WI38 (cell line): ENCODE data around the gene SHROOM3.

Experiments
- H3K4me3 ChIP-seq: 2 replicates; pipeline ENCODE4 v1.5.1; 2011; ENCODE audit warnings: low read depth, mild to moderate bottlenecking, control low read depth, low read length
- CTCF ChIP-seq: IDR thresholded peaks from 2 replicates; pipeline ENCODE4 v1.5.1; 2012; ENCODE audit warnings: low read depth, mild to moderate bottlenecking, control low read depth, low read length

The SHROOM3 gene

DNA sequence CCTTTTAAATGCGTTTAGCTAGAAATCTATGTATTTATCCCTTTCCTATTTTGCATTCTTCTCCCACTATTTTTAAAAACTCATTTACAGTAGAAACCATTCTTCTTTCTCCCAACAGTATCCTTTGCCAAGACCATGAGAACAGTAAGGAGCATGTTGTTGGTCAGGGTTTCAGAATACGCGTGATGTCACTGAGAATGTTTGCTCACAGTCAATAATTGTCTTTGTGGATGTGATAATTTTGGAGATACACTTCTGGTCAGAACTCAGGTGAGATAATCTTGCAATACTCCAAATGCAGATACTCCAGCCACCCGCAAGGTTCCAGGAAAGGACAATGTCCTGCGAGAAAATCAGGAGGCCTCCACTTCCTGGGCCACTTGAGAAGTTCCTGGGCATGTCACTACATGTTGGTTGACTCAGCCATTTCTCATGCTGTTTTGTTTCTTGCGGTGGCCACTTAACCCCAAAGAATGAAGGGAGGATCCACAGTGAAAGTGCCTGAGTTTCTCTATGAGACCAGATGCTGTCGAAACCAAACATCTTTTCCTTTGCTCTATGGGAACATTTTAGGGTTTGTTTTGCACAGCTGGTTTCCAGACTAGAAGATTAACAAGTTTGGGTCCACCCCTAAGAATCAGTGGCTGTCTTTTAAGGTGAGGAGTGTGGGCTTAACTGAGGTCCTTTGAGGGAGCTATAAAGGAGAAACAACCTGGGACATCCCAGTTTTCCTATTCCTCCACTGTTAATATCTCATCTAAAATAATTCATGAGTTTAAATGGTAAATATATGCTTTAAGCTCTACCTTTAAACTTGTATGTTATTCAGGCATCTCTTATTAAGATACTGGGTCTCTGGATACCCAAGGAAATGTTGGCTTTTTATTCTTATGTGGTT lies 346.9 kb downstream of the SHROOM3 start:
- peak overlapping the region; percentile 28 for H3K4me3 ChIP-seq
- TF ChIP-seq CTCF, result no peak

DNA sequence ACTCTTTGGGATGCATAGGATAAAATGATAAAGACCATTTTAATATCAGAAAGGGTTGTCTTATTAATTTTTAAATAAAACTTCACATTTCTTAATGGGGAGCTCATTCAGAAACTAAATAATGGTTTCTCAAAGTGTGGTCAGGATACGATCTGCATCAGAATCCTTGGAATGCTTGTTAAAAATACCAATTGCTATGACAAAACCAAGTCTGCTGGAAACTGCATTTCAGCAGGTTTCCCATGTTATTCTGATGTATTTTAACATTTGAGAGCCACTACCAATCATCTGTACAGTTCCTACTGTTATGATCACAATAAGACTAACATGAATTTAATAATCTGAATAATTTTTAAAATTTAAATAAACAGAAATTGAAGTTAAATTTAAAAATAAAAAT lies 347.8 kb downstream of the SHROOM3 start:
- peak overlapping the region; percentile 28 for H3K4me3 ChIP-seq
- TF ChIP-seq CTCF, result no peak

DNA sequence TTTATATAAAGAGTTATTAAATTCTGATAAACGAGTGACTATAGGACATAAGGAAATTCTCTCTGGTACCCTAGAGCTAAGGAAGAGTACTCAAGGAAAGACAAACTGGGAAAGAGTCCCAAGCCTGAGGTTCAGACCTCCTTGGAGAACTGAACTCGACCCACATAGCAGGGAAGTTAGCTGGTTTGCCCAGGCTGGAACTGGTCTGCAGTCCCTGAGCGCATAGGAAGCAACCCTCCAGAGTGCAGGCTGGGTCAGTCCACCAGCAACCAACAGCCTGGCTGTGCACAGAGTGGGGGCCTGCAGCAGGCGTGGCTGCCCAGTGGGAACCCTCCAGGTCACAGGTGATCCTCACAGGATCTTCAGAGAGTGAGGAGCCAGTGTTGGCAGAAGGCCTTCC lies 348.8 kb downstream of the SHROOM3 start:
- no peak for TF ChIP-seq CTCF
- H3K4me3 ChIP-seq, result no peak overlapping the region

DNA sequence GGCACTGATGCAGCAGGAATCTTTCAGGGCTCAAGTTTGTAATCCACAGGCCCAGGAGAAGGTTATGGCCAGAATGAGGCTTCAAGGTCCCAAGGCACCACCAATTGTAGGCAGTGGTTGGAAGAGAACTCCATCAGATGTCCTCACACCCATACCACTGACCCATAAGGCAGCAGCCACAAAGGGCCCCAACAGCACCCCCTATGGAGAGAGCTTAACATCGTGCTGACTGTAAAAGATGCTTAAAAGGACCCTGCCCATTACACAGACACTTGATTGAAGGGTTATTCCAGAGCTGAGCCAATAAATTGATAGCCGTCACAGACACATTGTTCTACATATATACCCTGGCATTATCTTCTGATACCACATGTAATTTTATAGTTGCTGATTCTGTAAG lies 349.2 kb downstream of the SHROOM3 start:
- TF ChIP-seq CTCF, result no peak
- H3K4me3 ChIP-seq, result no peak overlapping the region

DNA sequence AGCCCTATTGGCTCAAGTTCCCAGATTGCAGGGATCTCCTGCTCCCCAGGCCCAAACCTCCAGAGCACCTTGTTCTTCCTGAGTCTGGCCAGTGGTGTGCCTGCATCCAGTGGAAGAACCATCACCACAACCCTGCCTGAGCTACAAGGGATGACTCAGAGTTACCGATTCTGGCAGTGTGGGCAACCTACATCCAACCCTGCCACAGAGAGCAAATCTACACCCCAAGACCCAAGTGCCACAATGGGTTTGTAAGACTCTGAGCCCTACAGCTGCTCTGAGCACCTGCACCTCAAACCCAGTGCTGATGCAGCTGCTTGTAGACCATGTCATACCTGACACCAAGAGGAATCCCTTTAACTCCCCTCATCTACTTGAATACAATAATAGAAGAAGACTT lies 352.9 kb downstream of the SHROOM3 start:
- no peak overlapping the region for H3K4me3 ChIP-seq
- no peak for TF ChIP-seq CTCF

DNA sequence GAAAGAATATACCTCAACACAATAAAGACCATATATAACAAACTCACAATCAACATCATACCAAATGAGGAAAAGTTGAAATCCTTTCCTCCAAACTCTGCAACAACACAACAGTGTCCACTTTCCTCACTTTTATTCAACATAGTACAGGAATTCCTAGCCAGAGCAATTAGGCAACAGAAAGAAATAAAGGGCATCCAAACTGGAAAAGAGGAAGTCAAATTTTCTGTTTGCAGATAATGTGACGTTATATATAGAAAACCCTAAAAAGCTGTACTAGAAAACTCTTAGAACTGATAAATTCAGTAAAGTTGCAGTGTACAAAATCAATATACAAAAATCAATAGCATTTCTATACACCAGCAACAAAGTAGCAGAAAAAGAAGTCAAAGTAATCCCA lies 355.3 kb downstream of the SHROOM3 start:
- TF ChIP-seq CTCF, result no peak
- no peak overlapping the region for H3K4me3 ChIP-seq

DNA sequence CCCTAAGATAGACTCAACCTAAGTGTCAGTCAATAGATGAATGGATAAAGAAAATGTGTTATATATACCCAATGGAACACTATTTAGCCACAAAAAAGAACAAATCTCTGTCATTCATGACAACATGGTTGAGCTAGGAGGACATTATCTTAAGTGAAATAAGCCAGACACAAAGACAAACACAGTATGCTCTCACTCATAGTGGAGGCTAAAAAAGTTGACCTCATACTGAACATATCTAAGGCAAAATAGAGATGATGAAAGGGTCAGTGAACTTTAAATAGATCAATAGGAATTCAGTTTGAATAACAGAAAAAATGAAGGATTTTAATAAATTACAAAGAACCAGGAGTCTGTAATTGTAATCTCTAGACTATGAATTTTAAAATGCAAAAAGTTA lies 356.4 kb downstream of the SHROOM3 start:
- TF ChIP-seq CTCF, result no peak
- no peak overlapping the region for H3K4me3 ChIP-seq
